Sigmoid colon (tissue), 7 donors: ENCODE measurements around the gene BRAF. TPM values are rescaled to one million over a fixed set of nuclear protein-coding genes. Genes with fewer than 3 reads are reported as not detected.

Experiments used
- DNase-seq: peaks from one replicate; pipeline ENCODE4 v3.0.0-alpha.2; 2019
- H3K27ac ChIP-seq, 4 donors: fragments of 200-600 bp; sonication (generic); one replicate each; pipeline ENCODE4 v1.5.1; 2016 to 2019; ENCODE audit warnings: mild to moderate bottlenecking in 1 of 4
- H3K27me3 ChIP-seq, 3 donors: fragments of 200-600 bp; sonication (generic); one replicate each; pipeline ENCODE4 v1.5.1; 2019; ENCODE audit warnings: mild to moderate bottlenecking in 1 of 3
- H3K36me3 ChIP-seq, 4 donors: fragments of 200-600 bp; sonication (generic); one replicate each; pipeline ENCODE4 v1.5.1; 2016 to 2019
- H3K4me1 ChIP-seq, 4 donors: fragments of 200-600 bp; sonication (generic); one replicate each; pipeline ENCODE4 v1.5.1; 2017 to 2019
- H3K4me3 ChIP-seq, 4 donors: fragments of 200-600 bp; sonication (generic); one replicate each; pipeline ENCODE4 v1.5.1; 2017 to 2019; ENCODE audit warnings: mild to moderate bottlenecking in 2 of 4, moderate library complexity in 1 of 4
- H3K9me3 ChIP-seq, 4 donors: fragments of 200-600 bp in 3 of 4; sonication (generic) in 3 of 4; one replicate each; pipeline versions ENCODE4 v1.5.1 to v1.6.1; 2013 to 2019
- EP300 ChIP-seq, 4 donors: sonication (generic); formaldehyde crosslinking; IDR thresholded peaks; one replicate each; pipeline ENCODE4 v1.6.1; 2017; ENCODE audit warnings: antibody characterized with exemption in 4 of 4
- POLR2A ChIP-seq, 2 donors: fragments of 450-650 bp; IDR thresholded peaks; one replicate each; pipeline ENCODE4 v1.6.1; 2016; ENCODE audit warnings: antibody characterized with exemption in 2 of 2, mild to moderate bottlenecking in 2 of 2, moderate library complexity in 2 of 2
- POLR2AphosphoS5 ChIP-seq, 4 donors: sonication (generic); formaldehyde crosslinking; IDR thresholded peaks; one replicate each; pipeline ENCODE4 v1.6.1; 2017; ENCODE audit warnings: antibody characterized with exemption in 4 of 4
- WGBS, 2 donors: extraction: QIAGEN DNeasy Blood & Tissue Kit; methylation state at CpG; one replicate each; pipeline ENCODE4 v1.1.7; 2013; 5-methylcytosine and 5-hydroxymethylcytosine counted together
- intact Hi-C: fragments of 100-400 bp; cut with DNase I; formaldehyde crosslinking; loops from one replicate; pipeline ENCODE4 v1.15.1; 2023
- polyA plus RNA-seq, 3 donors: library from polyadenylated mRNA; stranded (reverse); fragments of 200-250 nt; gene quantifications; one replicate each; pipeline ENCODE4 v1.2.3, GENCODE V29; 2013
- total RNA-seq, 4 donors: library from RNA; depleted of rRNA; stranded (reverse); fragments of >200 nt; gene quantifications; one replicate each; pipeline ENCODE4 v1.1.0, GENCODE V29; 2016
- TF ChIP-seq, protein P1 (sequence below), 4 experiments: fragments of 450-650 bp in 3 of 4; fragments of 200-600 bp in 1 of 4; IDR thresholded peaks; one replicate each; pipeline ENCODE4 v1.5.1; 2016 to 2019; ENCODE audit warnings: antibody characterized with exemption in 4 of 4, mild to moderate bottlenecking in 3 of 4, moderate library complexity in 2 of 4
- donor health status: healthy with polysubstance abuse.
- donor health status: Bipolar disorder and iron deficiency.
- donor health status: healthy.

The BRAF gene
- total and polyA plus RNA-seq, 7 donors = 4.8 to 64.8 (median 43.1) TPM

DNA sequence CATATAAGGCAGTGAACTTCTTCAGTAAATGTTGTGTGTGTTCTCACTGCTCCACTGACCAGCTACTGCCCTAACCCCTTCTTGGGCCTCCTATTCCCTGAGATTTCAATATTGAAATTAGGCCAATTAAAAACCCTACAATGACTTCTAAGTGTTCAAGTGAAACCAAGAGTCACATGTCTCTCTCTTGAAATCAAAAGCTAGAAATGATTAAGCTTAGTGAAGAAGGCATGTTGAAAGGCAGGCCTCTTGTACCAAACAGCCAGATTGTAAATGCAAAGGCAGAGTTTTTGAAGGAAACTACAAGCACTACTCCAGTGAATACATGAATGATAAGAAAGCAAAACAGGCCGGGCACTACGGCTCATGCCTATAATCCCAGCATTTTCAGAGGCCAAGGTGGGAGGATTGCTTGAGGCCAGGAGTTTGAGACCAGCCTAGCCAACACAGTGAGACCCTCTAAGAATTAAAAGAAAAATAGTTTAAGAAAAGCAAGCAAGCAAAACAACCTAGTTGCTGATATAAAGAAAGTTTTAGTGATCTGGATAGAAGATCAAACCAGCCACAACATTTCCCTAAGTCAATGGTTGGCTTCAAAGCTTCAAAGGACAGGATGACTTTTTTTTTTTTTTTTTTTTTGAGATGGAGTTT lies 22.3 kb downstream of the BRAF start:
- Histone ChIP-seq H3K4me1 (peaks cover 0 to 15% (median 0%) of the 10 kb centered on the region in 4 donors), H3K36me3 (no peaks in the 10 kb centered on the region), H3K27me3 (no peaks in the 10 kb centered on the region), H3K9me3 (no peaks in the 10 kb centered on the region), H3K27ac (no peak overlapping the region), H3K4me3 (no peak overlapping the region)
- WGBS, 2 donors = 77 to 96% methylated on average over 2 of the region's 2 CpGs
- intact Hi-C loops = no loop called here
- TF ChIP-seq POLR2A (IDR thresholded peaks at IDR 0.05) (no peak), EP300 (IDR thresholded peaks at IDR 0.05) (no peak), POLR2AphosphoS5 (IDR thresholded peaks at IDR 0.05) (no peak)
- TF ChIP-seq, protein P1, sequence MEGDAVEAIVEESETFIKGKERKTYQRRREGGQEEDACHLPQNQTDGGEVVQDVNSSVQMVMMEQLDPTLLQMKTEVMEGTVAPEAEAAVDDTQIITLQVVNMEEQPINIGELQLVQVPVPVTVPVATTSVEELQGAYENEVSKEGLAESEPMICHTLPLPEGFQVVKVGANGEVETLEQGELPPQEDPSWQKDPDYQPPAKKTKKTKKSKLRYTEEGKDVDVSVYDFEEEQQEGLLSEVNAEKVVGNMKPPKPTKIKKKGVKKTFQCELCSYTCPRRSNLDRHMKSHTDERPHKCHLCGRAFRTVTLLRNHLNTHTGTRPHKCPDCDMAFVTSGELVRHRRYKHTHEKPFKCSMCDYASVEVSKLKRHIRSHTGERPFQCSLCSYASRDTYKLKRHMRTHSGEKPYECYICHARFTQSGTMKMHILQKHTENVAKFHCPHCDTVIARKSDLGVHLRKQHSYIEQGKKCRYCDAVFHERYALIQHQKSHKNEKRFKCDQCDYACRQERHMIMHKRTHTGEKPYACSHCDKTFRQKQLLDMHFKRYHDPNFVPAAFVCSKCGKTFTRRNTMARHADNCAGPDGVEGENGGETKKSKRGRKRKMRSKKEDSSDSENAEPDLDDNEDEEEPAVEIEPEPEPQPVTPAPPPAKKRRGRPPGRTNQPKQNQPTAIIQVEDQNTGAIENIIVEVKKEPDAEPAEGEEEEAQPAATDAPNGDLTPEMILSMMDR (IDR thresholded peaks at IDR 0.05) = no peak
- no peak for DNase-seq

DNA sequence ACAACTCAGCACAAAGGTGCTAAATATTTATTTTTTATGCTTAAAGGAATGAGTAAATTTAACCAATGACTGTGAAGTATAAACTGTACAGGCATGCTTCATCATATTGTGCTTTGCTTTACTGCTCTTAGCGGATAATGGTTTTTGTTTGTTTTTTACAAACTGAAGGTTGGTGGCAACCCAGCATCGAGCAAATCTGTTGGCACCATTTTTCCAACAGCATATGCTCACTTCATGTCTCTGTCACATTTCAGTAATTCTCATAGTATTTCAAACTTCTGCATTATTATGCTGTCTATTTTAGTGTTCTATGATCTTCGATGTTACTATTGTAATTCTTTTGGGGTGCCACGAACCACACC lies 22.8 kb downstream of the BRAF start:
- TF ChIP-seq POLR2AphosphoS5 (IDR thresholded peaks at IDR 0.05) = no peak
- no peak for TF ChIP-seq POLR2A (IDR thresholded peaks at IDR 0.05)
- TF ChIP-seq, protein P1 (IDR thresholded peaks at IDR 0.05) = no peak
- TF ChIP-seq EP300 (IDR thresholded peaks at IDR 0.05) = no peak
- Histone ChIP-seq H3K4me1 (peaks cover 0 to 15% (median 0%) of the 10 kb centered on the region in 4 donors), H3K27ac (no peak overlapping the region), H3K4me3 (no peak overlapping the region), H3K27me3 (no peaks in the 10 kb centered on the region), H3K9me3 (no peaks in the 10 kb centered on the region), H3K36me3 (no peaks in the 10 kb centered on the region)
- DNase-seq = no peak
- intact Hi-C loops = no loop called here
- WGBS, 2 donors = 67 to 95% methylated on average over 4 of the region's 4 CpGs

DNA sequence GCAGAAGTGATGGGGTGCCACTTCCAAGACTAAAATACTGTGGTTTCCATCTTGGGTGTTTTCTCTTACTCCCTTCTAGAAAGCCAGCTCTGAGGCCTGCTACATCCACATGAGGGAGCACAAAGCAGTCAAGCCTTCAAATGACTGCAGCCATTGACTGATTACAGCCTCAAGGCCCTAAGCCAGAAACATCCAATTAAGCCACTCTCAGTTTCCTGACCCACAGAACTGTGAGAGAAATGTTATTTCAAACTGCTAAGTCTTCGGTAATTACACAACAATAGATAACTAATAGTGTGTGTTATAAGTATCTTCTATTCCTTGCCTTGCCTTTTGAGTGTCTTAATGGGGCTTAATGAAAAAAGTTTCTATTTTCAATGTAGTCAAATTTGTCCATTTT lies 24.8 kb downstream of the BRAF start:
- no peaks in the 10 kb centered on the region for H3K36me3 ChIP-seq
- WGBS, 2 donors = 87 to 98% methylated on average over 1 of the region's 1 CpG
- TF ChIP-seq POLR2A (IDR thresholded peaks at IDR 0.05) (no peak), EP300 (IDR thresholded peaks at IDR 0.05) (no peak)
- TF ChIP-seq, protein P1 (IDR thresholded peaks at IDR 0.05) = no peak
- no peak overlapping the region for H3K27ac ChIP-seq
- DNase-seq = no peak
- no peak overlapping the region for H3K4me3 ChIP-seq
- H3K9me3 ChIP-seq = no peaks in the 10 kb centered on the region
- H3K4me1 ChIP-seq = peaks cover 0 to 15% (median 0%) of the 10 kb centered on the region in 4 donors
- intact Hi-C loops = no loop called here
- no peaks in the 10 kb centered on the region for H3K27me3 ChIP-seq

DNA sequence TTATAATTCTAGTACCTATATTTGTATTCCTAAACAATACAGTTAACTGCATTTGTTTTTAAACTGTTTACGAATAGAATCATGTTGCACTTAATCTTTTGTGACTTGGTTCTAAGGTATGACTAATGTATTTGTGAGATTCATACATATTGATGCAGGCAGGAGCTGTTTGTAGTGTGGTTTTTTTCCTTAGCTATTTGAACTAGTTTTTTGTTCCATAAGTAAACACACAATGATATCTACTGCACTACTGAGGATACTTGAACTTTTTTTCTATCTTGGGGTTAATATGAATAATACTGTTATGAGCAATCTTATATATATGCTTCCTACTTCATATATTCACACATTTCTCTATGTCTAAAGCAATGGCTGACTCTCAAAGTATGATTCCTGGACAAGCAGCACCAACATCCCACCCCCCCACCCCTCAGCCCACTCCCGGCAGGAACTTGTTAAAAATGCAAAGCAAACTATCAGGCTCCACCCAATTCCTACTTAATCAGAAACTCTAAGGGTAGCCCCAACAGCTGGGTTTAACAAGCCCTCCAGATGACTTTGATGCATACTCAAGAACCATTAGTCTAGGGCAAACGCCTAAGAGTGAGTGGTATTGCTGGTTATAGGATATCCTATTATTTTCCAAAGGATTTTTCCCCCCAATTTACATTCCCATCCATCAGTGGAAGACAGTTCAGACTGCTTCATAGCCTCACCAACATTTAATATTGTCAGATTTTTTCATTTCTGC lies 25.8 kb downstream of the BRAF start:
- TF ChIP-seq, protein P1 (IDR thresholded peaks at IDR 0.05) = no peak
- no peak for TF ChIP-seq EP300 (IDR thresholded peaks at IDR 0.05)
- no peaks in the 10 kb centered on the region for H3K9me3 ChIP-seq
- H3K27ac ChIP-seq = no peak overlapping the region
- intact Hi-C loops = no loop called here
- no peaks in the 10 kb centered on the region for H3K27me3 ChIP-seq
- peaks cover 0 to 19% (median 0%) of the 10 kb centered on the region in 4 donors for H3K4me1 ChIP-seq
- H3K4me3 ChIP-seq = no peak overlapping the region
- DNase-seq = no peak
- WGBS, 2 donors = 83 to 86% methylated on average over 3 of the region's 3 CpGs
- H3K36me3 ChIP-seq = no peaks in the 10 kb centered on the region
